ENCODE measurements around the gene ARHGAP33. TPM values are rescaled to one million over a fixed set of nuclear protein-coding genes. Genes with fewer than 3 reads are reported as not detected.

Gene ARHGAP33
- polyA plus RNA-seq, 2 of the 4 experiments (the other 2 are of a cell fraction): 0.84 to 6.1 TPM

DNA sequence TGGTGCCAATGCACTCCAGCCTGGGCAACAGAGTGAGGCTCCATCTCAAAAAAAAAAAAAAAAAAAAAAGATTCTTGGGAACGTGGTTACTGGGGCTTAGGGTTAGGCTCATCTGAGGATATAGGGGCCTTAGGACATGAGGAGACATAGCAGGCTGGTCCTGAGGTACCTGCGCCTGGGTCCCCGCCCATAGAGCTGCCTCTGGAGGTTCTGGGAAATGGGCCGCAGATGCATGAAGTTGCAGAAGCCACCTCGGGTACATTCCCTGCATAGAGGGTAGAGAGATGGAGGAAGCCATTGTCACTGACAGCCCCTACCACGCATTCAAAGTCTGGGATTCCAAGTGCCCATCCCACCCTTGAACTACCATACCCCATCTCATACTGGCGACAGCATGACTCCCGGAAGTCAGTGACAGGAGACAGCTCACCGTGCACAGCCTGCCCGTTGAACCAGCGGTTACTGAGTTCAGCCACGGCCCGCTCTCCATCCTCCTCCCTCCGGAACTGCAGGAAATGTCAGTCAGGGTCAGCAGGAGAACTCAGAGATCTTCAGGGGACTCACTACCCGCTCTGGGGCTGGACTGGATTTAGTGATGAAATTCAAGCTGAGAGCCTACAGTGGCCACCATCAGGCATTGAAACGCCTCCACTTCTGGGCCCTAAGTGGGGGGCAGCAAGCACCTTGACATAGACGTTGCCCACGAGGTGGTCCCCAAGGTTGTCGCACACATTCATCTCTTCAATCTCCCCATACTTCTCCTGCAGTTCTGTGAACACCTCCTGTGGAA lies 31.5 kb upstream of the ARHGAP33 start:
- POLR2A ChIA-PET: interaction anchor here (0.8 to 1.7 kb wide), 6 partner anchors 9 to 100 kb away, joined by 3 to 6 read pairs (median 4); partner anchors contain the start of genes COX6B1 and PROSER3
- DNase-seq (ENCODE audit: low read depth in 1 of 2, low spot score in 1 of 2) (no peak), ATAC-seq (no peak), FAIRE-seq (no peak)
- peak overlapping the region; percentile 80 for H3K4me2 ChIP-seq
- peak overlapping the region in 1 of 2 experiments; percentile 93; a peak in 2 of 6 replicates for H3K27ac ChIP-seq
- peak overlapping the region; percentile 79; the same call in 2 of the 3 replicates for H3K4me3 ChIP-seq
- TF ChIP-seq FOSL2 (IDR thresholded peaks at IDR 0.05) (no peak), FOSL2 (CRISPR knock-in tag; IDR thresholded peaks at IDR 0.05) (no peak), RCOR1 (IDR thresholded peaks at IDR 0.05; ENCODE audit: low read depth, low read length) (no peak), KDM1A (IDR thresholded peaks at IDR 0.05; ENCODE audit: low read depth) (no peak), MYC (IDR thresholded peaks at IDR 0.05; ENCODE audit: borderline replicate concordance, low read length) (no peak)
- no peaks in the 10 kb centered on the region for H3K9me3 ChIP-seq
- CTCF ChIA-PET: interaction anchor here (0.6 to 3.8 kb wide), 19 partner anchors 9 to 310 kb away, joined by 3 to 29 read pairs (median 3); partner anchors contain the start of gene THAP8
- H3K4me1 ChIP-seq: peaks cover 36% of the 10 kb centered on the region
- WGBS (ENCODE audit: missing lambda C conversion rate): 78% methylated on average over 19 of the region's 19 CpGs

GRCh38 chr19:35744430-35745327 lies 30.7 kb upstream of the ARHGAP33 start:
- CTCF ChIA-PET: interaction anchor here (0.6 to 3.8 kb wide), 30 partner anchors 8 to 309 kb away, joined by 3 to 29 read pairs (median 4); partner anchors contain the start of gene THAP8
- FAIRE-seq: peak; percentile 92
- Histone ChIP-seq H3K27ac (peak overlapping the region; percentile 93 to 97), H3K9me3 (no peaks in the 10 kb centered on the region), H3K4me3 (peak overlapping the region; percentile 79), H3K4me1 (peaks cover 40% of the 10 kb centered on the region), H3K4me2 (peak overlapping the region; percentile 80)
- WGBS (ENCODE audit: missing lambda C conversion rate): 10% methylated on average over 41 of the region's 41 CpGs
- DNase-seq (ENCODE audit: low read depth in 1 of 2, low spot score in 1 of 2): peak; percentile 98 to 99
- POLR2A ChIA-PET: interaction anchor here (0.6 to 1.7 kb wide), 18 partner anchors 10 to 744 kb away, joined by 3 to 10 read pairs (median 4); partner anchors contain the start of genes COX6B1, GRAMD1A, POLR2I and PROSER3
- peak; percentile 60 to 72 for ATAC-seq
- TF ChIP-seq POLR2A (IDR thresholded peaks at IDR 0.05; ENCODE audit: low read length) (peak; percentile 52; the same call in 1 of the 2 replicates), CEBPB (IDR thresholded peaks at IDR 0.05) (no peak), JUNB (IDR thresholded peaks at IDR 0.05) (no peak), EHF (CRISPR knock-in tag; IDR thresholded peaks at IDR 0.05) (no peak), TP53 (CRISPR knock-in tag; IDR thresholded peaks at IDR 0.05) (no peak), GATA3 (IDR thresholded peaks at IDR 0.05; ENCODE audit: borderline replicate concordance) (no peak), PBX3 (IDR thresholded peaks at IDR 0.05) (no peak), ZFP36 (IDR thresholded peaks at IDR 0.05; ENCODE audit: borderline replicate concordance, partially characterized antibody) (peak; percentile 8), PHF8 (IDR thresholded peaks at IDR 0.05; ENCODE audit: borderline replicate concordance, low read depth) (peak; percentile 88), ZSCAN20 (CRISPR knock-in tag; IDR thresholded peaks at IDR 0.05) (no peak), SREBF2 (IDR thresholded peaks at IDR 0.05) (no peak), JUN (IDR thresholded peaks at IDR 0.05) (peak; percentile 94 to 97), RARB (CRISPR knock-in tag; IDR thresholded peaks at IDR 0.05) (no peak), MAZ (IDR thresholded peaks at IDR 0.05; ENCODE audit: borderline replicate concordance, low read depth, low read length) (0 out of 2 replicates have a peak, but pooled peaks have one; percentile 9), ATOH8 (CRISPR knock-in tag; IDR thresholded peaks at IDR 0.05; ENCODE audit: low read depth) (no peak), E2F6 (IDR thresholded peaks at IDR 0.05; ENCODE audit: borderline replicate concordance, low read depth) (peak; percentile 92; the same call in 1 of the 2 replicates), RCOR1 (IDR thresholded peaks at IDR 0.05; ENCODE audit: low read depth, low read length) (no peak), EHMT2 (IDR thresholded peaks at IDR 0.05; ENCODE audit: low read depth) (no peak), FOXS1 (CRISPR knock-in tag; IDR thresholded peaks at IDR 0.05) (no peak), TFCP2L1 (CRISPR knock-in tag; IDR thresholded peaks at IDR 0.05) (no peak; the same call in 1 of the 2 replicates), HOXB5 (CRISPR knock-in tag; IDR thresholded peaks at IDR 0.05) (no peak), FOSB (CRISPR knock-in tag; IDR thresholded peaks at IDR 0.05) (no peak), EP300 (IDR thresholded peaks at IDR 0.05) (no peak)
- TF ChIP-seq, protein P1, sequence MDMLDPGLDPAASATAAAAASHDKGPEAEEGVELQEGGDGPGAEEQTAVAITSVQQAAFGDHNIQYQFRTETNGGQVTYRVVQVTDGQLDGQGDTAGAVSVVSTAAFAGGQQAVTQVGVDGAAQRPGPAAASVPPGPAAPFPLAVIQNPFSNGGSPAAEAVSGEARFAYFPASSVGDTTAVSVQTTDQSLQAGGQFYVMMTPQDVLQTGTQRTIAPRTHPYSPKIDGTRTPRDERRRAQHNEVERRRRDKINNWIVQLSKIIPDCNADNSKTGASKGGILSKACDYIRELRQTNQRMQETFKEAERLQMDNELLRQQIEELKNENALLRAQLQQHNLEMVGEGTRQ (IDR thresholded peaks at IDR 0.05): no peak
- TF ChIP-seq, protein P2, sequence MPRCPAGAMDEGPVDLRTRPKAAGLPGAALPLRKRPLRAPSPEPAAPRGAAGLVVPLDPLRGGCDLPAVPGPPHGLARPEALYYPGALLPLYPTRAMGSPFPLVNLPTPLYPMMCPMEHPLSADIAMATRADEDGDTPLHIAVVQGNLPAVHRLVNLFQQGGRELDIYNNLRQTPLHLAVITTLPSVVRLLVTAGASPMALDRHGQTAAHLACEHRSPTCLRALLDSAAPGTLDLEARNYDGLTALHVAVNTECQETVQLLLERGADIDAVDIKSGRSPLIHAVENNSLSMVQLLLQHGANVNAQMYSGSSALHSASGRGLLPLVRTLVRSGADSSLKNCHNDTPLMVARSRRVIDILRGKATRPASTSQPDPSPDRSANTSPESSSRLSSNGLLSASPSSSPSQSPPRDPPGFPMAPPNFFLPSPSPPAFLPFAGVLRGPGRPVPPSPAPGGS (IDR thresholded peaks at IDR 0.05): peak; percentile 70; the same call in 2 of the 3 replicates

Data from A549 (cell line).